C1 segment of cervical spinal cord (tissue), 14 donors: Measurements from ENCODE around the gene TSPAN2.
"Not testable (repeated sequence)": the region's sequence is repeated elsewhere in the genome, so short reads cannot be mapped to it uniquely, and the experiment has no call there.

Source experiments
- DNase-seq, 14 donors: peaks; one replicate each; lab custom pipeline; 2025; lab: John Stamatoyannopoulos, UW

TSPAN2 gene

GRCh38 chr1:115040501-115040900 lies 48.8 kb downstream of the TSPAN2 start:
- DNase-seq, result no peak

GRCh38 chr1:115036814-115037507 lies 52.3 kb downstream of the TSPAN2 start:
- DNase-seq, result no peak

GRCh38 chr1:115035652-115036051 lies 53.7 kb downstream of the TSPAN2 start:
- DNase-seq, result no peak

- no peak for DNase-seq
Measured at GRCh38 chr1:115031595-115031994, 57.7 kb downstream of the TSPAN2 start.

- DNase-seq, result no peak
Measured at GRCh38 chr1:115029526-115029925, 59.8 kb downstream of the TSPAN2 start, which contains the start of gene TSHB. Gene TSHB (plus strand): TSS chr1:115029826. CDS start chr1:115033363, 3,537 bp downstream.

- no peak for DNase-seq
Measured at GRCh38 chr1:115023593-115023992, 65.7 kb downstream of the TSPAN2 start.

- no peak for DNase-seq
Measured at GRCh38 chr1:115021145-115021544, 68.2 kb downstream of the TSPAN2 start.

GRCh38 chr1:115019549-115019948 lies 69.8 kb downstream of the TSPAN2 start:
- not testable (repeated sequence) for DNase-seq

GRCh38 chr1:115013792-115014191 lies 75.5 kb downstream of the TSPAN2 start:
- DNase-seq, result no peak

- DNase-seq, result no peak
Measured at GRCh38 chr1:115012434-115012833, 76.9 kb downstream of the TSPAN2 start.

- DNase-seq, result no peak
Measured at GRCh38 chr1:115012006-115012405, 77.3 kb downstream of the TSPAN2 start.

- no peak for DNase-seq
Measured at GRCh38 chr1:115006191-115006590, 83.1 kb downstream of the TSPAN2 start.
